ENCODE results near the gene MLLT10. TPM values are rescaled to one million over a fixed set of nuclear protein-coding genes. Genes with fewer than 3 reads are reported as not detected.

Gene MLLT10
- total and polyA plus RNA-seq, 4 experiments from 2014 or later: 5.2 to 73.4 (median 36.5) TPM

- no peaks in the 10 kb centered on the region for H3K9me3 ChIP-seq (ENCODE audit: control insufficient read depth in 1 of 2, low read length in 2 of 2)
- CTCF ChIA-PET (ENCODE audit: partially characterized antibody): interaction anchor here (0.9 kb wide), 1 partner anchor 1497 kb away, joined by 3 read pairs; no protein-coding TSS in a partner anchor
- no peak overlapping the region for H3K27ac ChIP-seq (ENCODE audit: low read depth, low read length)
- no peak for DNase-seq
- POLR2A ChIA-PET (ENCODE audit: partially characterized antibody): interaction anchor here (0.5 kb wide), 1 partner anchor 10 kb away, joined by 3 read pairs; no protein-coding TSS in a partner anchor
- Mint-ChIP-seq H3K27ac (no peak overlapping the region), H3K4me3 (peak overlapping the region in 1 of 8 donors; percentile 5), H3K27me3 (peaks cover 31 to 41% of the 10 kb centered on the region in 2 donors), H3K36me3 (no peaks in the 10 kb centered on the region), H3K9me3 (peaks cover 0 to 2% (median 0%) of the 10 kb centered on the region in 8 donors), H3K4me1 (peaks cover 10 to 21% (median 14%) of the 10 kb centered on the region in 4 donors)
- intact Hi-C loops (cut with micrococcal nuclease): loop anchor here (10.0 kb wide), 2 partner anchors 942 to 1602 kb away; partner anchors contain the start of gene MSRB2
- H3K36me3 ChIP-seq (ENCODE audit: insufficient read depth, low read length): no peaks in the 10 kb centered on the region
- H3K4me3 ChIP-seq (ENCODE audit: low read length in 2 of 2): no peak overlapping the region
- peaks cover 24% of the 10 kb centered on the region for H3K4me1 ChIP-seq (ENCODE audit: insufficient read depth, low read length)
- peaks cover 33% of the 10 kb centered on the region for H3K27me3 ChIP-seq (ENCODE audit: insufficient read depth, low read length)
Measured at GRCh38 chr10:21492421-21492820, 41.6 kb upstream of the MLLT10 start.

GRCh38 chr10:21493784-21494183 is 40.2 kb upstream of the MLLT10 start:
- peaks cover 37 to 47% of the 10 kb centered on the region in 2 donors for H3K27me3 Mint-ChIP-seq
- no peak overlapping the region for H3K27ac ChIP-seq (ENCODE audit: low read depth, low read length)

DNA sequence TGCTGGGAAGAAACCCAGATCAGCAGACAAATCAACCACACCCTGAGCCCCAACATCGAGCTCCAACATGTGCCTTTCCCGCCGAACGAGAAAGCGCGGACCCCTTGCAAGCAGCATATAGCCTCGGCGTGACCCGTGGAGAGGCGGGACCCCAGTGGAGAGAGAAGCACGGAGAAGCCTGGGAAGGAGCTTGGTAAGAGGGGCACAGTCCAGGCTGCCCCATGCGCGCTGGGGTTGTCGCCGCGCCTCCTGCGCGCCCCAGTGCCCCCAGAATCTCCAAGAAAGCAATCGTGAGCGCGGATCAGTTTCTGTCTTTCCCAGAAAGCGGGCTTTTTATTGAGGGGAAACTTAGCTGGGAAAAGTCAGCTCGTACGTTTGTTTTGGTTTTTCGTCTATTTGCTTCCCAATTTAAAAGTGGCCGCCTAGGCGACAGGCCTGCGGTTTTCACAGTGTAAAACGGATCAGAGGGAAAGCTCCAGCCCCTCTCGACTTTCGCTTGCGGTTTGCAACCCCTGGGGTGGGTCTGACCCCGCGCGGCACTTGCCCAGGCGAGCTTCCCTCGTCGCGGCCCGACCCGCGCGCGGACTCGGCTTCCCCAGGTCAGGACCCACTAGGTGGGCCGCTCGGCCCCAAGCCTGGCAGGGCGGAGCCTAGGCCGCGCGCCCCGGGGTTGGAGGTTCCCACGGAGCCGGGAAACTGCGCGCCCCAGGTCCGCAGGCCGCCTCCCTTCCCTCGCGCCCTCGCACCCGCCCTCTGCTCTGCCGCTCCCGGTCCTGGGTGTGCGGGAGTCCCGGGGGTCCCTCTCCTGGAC is 39.6 kb upstream of the MLLT10 start:
- H3K27me3 ChIP-seq (ENCODE audit: insufficient read depth, low read length): peaks cover 53% of the 10 kb centered on the region
- no peaks in the 10 kb centered on the region for H3K9me3 ChIP-seq (ENCODE audit: control insufficient read depth in 1 of 2, low read length in 2 of 2)
- peaks cover 28% of the 10 kb centered on the region for H3K4me1 ChIP-seq (ENCODE audit: insufficient read depth, low read length)
- intact Hi-C loops (cut with micrococcal nuclease): loop anchor here (1.0 to 10.0 kb wide), 8 partner anchors 181 to 1600 kb away; partner anchors contain the start of genes BMI1 and MSRB2
- Mint-ChIP-seq H3K36me3 (no peaks in the 10 kb centered on the region), H3K4me3 (peak overlapping the region; percentile 82 to 93 (median 86)), H3K27ac (peak overlapping the region in 2 of 7 donors; percentile 41 to 75), H3K9me3 (peaks cover 0 to 3% (median 0%) of the 10 kb centered on the region in 8 donors), H3K27me3 (peaks cover 40 to 51% of the 10 kb centered on the region in 2 donors), H3K4me1 (peaks cover 12 to 34% (median 17%) of the 10 kb centered on the region in 4 donors)
- POLR2A ChIA-PET (ENCODE audit: partially characterized antibody): interaction anchor here (0.7 to 4.7 kb wide), 3 partner anchors 32 to 461 kb away, joined by 3 to 57 read pairs (median 3); partner anchors contain the start of gene SKIDA1
- no peak overlapping the region for H3K27ac ChIP-seq (ENCODE audit: low read depth, low read length)
- no peaks in the 10 kb centered on the region for H3K36me3 ChIP-seq (ENCODE audit: insufficient read depth, low read length)
- CTCF ChIA-PET (ENCODE audit: partially characterized antibody): interaction anchor here (0.7 to 1.7 kb wide), 3 partner anchors 230 to 500 kb away, joined by 3 to 5 read pairs (median 4); no protein-coding TSS in a partner anchor
- H3K4me3 ChIP-seq (ENCODE audit: low read length in 2 of 2): peak overlapping the region in 1 of 2 donors; percentile 66
- DNase-seq: peak in 1 of 5 donors; percentile 5

More at GRCh38 chr10:21493784-21494183, 40.2 kb upstream of the MLLT10 start:
- POLR2A ChIA-PET (ENCODE audit: partially characterized antibody): interaction anchor here (0.7 to 4.7 kb wide), 3 partner anchors 33 to 462 kb away, joined by 3 to 57 read pairs (median 3); partner anchors contain the start of gene SKIDA1
- H3K9me3 Mint-ChIP-seq: peaks cover 0 to 3% (median 0%) of the 10 kb centered on the region in 8 donors
- CTCF ChIA-PET (ENCODE audit: partially characterized antibody): interaction anchor here (0.7 to 1.7 kb wide), 3 partner anchors 231 to 500 kb away, joined by 3 to 5 read pairs (median 4); no protein-coding TSS in a partner anchor
- H3K36me3 ChIP-seq (ENCODE audit: insufficient read depth, low read length): no peaks in the 10 kb centered on the region
- no peak overlapping the region for H3K4me3 ChIP-seq (ENCODE audit: low read length in 2 of 2)
- DNase-seq: no peak
- H3K27ac Mint-ChIP-seq: peak overlapping the region in 3 of 7 donors; percentile 36 to 75 (median 41)
- peaks cover 46% of the 10 kb centered on the region for H3K27me3 ChIP-seq (ENCODE audit: insufficient read depth, low read length)
- H3K9me3 ChIP-seq (ENCODE audit: control insufficient read depth in 1 of 2, low read length in 2 of 2): no peaks in the 10 kb centered on the region
- peaks cover 12 to 28% (median 17%) of the 10 kb centered on the region in 4 donors for H3K4me1 Mint-ChIP-seq
- H3K4me3 Mint-ChIP-seq: peak overlapping the region; percentile 78 to 89 (median 82)
- intact Hi-C loops (cut with micrococcal nuclease): loop anchor here (2.0 to 10.0 kb wide), 3 partner anchors 499 to 1601 kb away; partner anchors contain the start of gene MSRB2
- H3K4me1 ChIP-seq (ENCODE audit: insufficient read depth, low read length): peaks cover 28% of the 10 kb centered on the region
- no peaks in the 10 kb centered on the region for H3K36me3 Mint-ChIP-seq

DNA sequence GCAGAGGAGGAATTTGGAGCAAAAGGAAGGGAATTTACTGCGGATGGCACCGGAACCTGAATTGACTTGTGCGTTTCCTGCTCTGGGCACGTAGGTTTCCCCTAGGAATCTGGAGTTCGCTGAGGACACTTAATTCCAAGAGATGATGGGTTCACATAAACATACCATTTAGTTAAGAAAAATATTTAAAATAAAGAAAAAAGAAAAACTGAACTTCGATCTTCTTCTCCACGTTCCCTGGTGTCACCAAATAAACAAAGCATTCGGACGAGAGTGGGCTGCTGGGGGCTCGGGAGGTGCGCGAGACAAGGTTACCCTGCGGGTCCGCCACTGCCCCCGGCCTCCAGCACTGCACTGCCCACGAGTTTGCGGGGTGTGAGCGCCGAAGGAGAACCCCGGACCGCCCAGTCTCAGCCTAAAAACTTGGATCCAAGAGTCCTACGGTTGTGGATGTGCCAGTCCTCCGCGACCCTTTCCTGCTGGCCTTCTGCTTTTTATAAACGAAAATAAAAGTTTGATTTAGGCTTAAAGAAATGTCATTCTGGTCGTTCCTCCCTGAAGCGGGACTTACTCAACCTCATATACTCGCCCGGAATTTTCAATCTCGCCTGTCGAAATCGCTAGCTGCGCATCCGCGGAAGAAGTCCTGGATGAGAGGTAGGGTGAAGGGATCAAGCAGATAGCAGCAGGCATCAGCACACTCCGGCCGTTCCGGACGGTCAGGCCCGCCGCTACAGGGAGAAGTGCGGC is 38.9 kb upstream of the MLLT10 start:
- no peaks in the 10 kb centered on the region for H3K36me3 Mint-ChIP-seq
- H3K36me3 ChIP-seq (ENCODE audit: insufficient read depth, low read length): no peaks in the 10 kb centered on the region
- peaks cover 12 to 36% (median 17%) of the 10 kb centered on the region in 4 donors for H3K4me1 Mint-ChIP-seq
- H3K27me3 ChIP-seq (ENCODE audit: insufficient read depth, low read length): peaks cover 60% of the 10 kb centered on the region
- no peak overlapping the region for H3K27ac ChIP-seq (ENCODE audit: low read depth, low read length)
- DNase-seq: no peak
- peaks cover 33% of the 10 kb centered on the region for H3K4me1 ChIP-seq (ENCODE audit: insufficient read depth, low read length)
- peak overlapping the region; percentile 17 to 66 for H3K4me3 ChIP-seq (ENCODE audit: low read length in 2 of 2)
- intact Hi-C loops (cut with micrococcal nuclease): loop anchor here (1.0 to 10.0 kb wide), 8 partner anchors 180 to 1600 kb away; partner anchors contain the start of genes BMI1 and MSRB2
- H3K27me3 Mint-ChIP-seq: peaks cover 42 to 52% of the 10 kb centered on the region in 2 donors
- peak overlapping the region; percentile 82 to 93 (median 90) for H3K4me3 Mint-ChIP-seq
- H3K9me3 ChIP-seq (ENCODE audit: control insufficient read depth in 1 of 2, low read length in 2 of 2): no peaks in the 10 kb centered on the region
- CTCF ChIA-PET (ENCODE audit: partially characterized antibody): interaction anchor here (0.6 to 3.7 kb wide), 33 partner anchors 8 to 1495 kb away, joined by 3 to 44 read pairs (median 4); partner anchors contain the start of genes MLLT10 and SKIDA1
- H3K27ac Mint-ChIP-seq: peak overlapping the region in 5 of 7 donors; percentile 13 to 67 (median 60)
- peaks cover 0 to 3% (median 0%) of the 10 kb centered on the region in 8 donors for H3K9me3 Mint-ChIP-seq
- POLR2A ChIA-PET (ENCODE audit: partially characterized antibody): interaction anchor here (1.0 to 4.7 kb wide), 11 partner anchors 31 to 941 kb away, joined by 3 to 57 read pairs (median 5); partner anchors contain the start of genes BMI1, DNAJC1, MLLT10 and SKIDA1

DNA sequence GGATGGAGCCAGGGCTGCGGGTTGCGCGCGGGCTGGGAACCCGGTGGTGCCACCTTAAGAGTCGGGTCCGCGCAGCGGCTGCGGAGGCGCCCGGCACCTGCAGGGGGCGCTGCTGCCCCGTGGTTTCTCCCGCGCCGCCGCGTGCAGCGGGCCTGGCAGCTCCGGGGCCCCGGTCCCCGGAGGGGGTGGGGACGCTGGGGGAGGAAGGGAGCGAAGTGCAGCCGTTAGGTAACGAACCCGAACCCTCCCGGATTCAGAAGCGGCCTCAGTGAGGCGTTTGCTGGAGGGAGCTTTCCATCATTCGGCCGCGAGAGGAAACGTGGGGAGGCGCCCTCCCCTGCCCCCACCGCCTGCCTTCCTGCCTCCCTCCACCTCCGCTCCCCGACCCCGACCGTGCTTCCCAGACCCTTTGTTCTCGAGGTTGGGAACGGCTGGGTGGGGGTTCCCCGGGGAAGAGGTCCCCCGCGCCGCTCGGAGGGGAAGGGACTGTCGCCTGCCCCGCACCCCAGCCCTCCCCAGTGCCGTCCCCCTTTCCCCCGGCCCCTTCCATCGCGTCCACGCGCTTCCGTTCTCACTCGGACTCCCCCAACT is 38.2 kb upstream of the MLLT10 start:
- H3K9me3 Mint-ChIP-seq: peaks cover 0 to 3% (median 0%) of the 10 kb centered on the region in 8 donors
- POLR2A ChIA-PET (ENCODE audit: partially characterized antibody): interaction anchor here (0.7 to 4.7 kb wide), 13 partner anchors 22 to 1494 kb away, joined by 3 to 57 read pairs (median 5); partner anchors contain the start of genes BMI1, DNAJC1, MLLT10 and SKIDA1
- CTCF ChIA-PET (ENCODE audit: partially characterized antibody): interaction anchor here (0.6 to 3.7 kb wide), 40 partner anchors 8 to 1494 kb away, joined by 3 to 44 read pairs (median 4); partner anchors contain the start of genes MLLT10 and SKIDA1
- Histone ChIP-seq H3K4me1 (ENCODE audit: insufficient read depth, low read length) (peaks cover 34% of the 10 kb centered on the region), H3K27ac (ENCODE audit: low read depth, low read length) (no peak overlapping the region), H3K4me3 (ENCODE audit: low read length in 2 of 2) (peak overlapping the region; percentile 17 to 66), H3K27me3 (ENCODE audit: insufficient read depth, low read length) (peaks cover 60% of the 10 kb centered on the region), H3K9me3 (ENCODE audit: control insufficient read depth in 1 of 2, low read length in 2 of 2) (no peaks in the 10 kb centered on the region), H3K36me3 (ENCODE audit: insufficient read depth, low read length) (no peaks in the 10 kb centered on the region)
- peak; percentile 73 to 92 (median 86) for DNase-seq
- peak overlapping the region; percentile 82 to 93 (median 90) for H3K4me3 Mint-ChIP-seq
- intact Hi-C loops (cut with micrococcal nuclease): loop anchor here (1.0 to 10.0 kb wide), 10 partner anchors 39 to 1599 kb away; partner anchors contain the start of genes BMI1, MLLT10 and MSRB2
- peak overlapping the region in 1 of 7 donors; percentile 67 for H3K27ac Mint-ChIP-seq
- no peaks in the 10 kb centered on the region for H3K36me3 Mint-ChIP-seq
- H3K27me3 Mint-ChIP-seq: peaks cover 42 to 51% of the 10 kb centered on the region in 2 donors
- peaks cover 12 to 36% (median 17%) of the 10 kb centered on the region in 4 donors for H3K4me1 Mint-ChIP-seq
